Articular chondrocyte of knee joint (primary cell): Measurements from ENCODE around the gene SLC35C1. TPM values are rescaled to one million over a fixed set of nuclear protein-coding genes. Genes with fewer than 3 reads are reported as not detected.

Experiments used
- total RNA-seq: library from RNA; depleted of rRNA; stranded (reverse); fragments of >200 nt; gene quantifications from 2 replicates; pipeline ENCODE4 v1.2.3, GENCODE V29; 2012

The SLC35C1 gene
- total RNA-seq = 9.0 and 11.1 TPM in 2 replicates

GRCh38 chr11:45804761-45805304 lies at the start of gene SLC35C1:
TSS of gene SLC35C1 (plus strand) at chr11:45805149. CDS start at chr11:45805802, 653 bp downstream.

DNA sequence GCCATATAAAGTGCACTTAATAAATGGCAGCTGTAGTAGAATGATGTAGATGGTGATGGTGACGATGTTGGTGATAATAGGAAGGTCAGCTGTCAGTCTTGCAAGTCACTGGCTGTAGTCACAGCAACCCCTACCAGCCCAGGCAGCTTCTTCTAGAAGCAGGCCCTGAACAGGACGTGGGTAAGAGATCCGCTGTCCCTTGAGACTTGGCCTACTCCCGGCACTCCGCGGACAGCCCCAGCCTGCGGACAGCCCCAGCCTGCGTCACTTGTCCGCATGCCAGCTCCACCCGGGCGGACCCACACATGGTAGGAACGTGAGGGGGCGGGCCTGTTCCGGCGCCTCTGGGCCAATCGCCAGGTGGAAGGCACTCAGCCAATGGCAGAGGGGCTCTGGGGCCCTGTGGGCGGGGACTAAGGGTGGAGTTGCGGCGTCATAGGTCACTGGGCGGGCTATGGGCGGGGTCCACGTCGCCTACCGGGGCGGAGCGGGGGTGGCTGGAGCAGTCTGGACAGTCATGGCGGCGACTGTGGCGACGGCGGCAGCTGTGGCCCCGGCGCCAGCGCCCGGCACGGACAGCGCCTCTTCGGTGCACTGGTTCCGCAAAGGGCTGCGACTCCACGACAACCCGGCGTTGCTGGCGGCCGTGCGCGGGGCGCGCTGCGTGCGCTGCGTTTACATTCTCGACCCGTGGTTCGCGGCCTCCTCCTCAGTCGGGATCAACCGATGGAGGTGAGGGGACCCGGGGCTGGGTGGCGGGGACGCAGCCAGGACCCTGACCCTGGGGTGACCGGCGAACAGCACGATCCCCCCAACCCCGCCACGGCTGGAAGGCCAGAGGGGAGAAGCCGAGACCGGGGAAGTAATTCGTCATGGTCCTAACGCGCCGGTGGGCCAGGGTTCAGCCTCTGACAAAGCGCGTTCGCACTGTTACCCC lies 42.3 kb downstream of the SLC35C1 start, which contains the start of gene CRY2:
Gene CRY2 (plus strand): TSS at position 502 of the 937 bp plus-strand sequence. CDS start 16 bp downstream, at position 518.

Other genes with a start within 250 kb of the SLC35C1 start
- 0.13 and 1.4 TPM in 2 replicates for gene CHST1, start 139.5 kb upstream of the SLC35C1 start, total RNA-seq
- gene CRY2, start 42.3 kb downstream of the SLC35C1 start, total RNA-seq = 18.3 and 19.9 TPM in 2 replicates
- 8.3 and 9.0 TPM in 2 replicates for gene MAPK8IP1, start 80.5 kb downstream of the SLC35C1 start, total RNA-seq
- 1.2 and 2.2 TPM in 2 replicates for gene FREY1, start 102.1 kb downstream of the SLC35C1 start, total RNA-seq
- gene PEX16, start 112.7 kb downstream of the SLC35C1 start, total RNA-seq = 18.6 and 21.2 TPM in 2 replicates
- gene LARGE2, start 117.5 kb downstream of the SLC35C1 start, total RNA-seq = not detected in 2 replicates